Calu3 (cell line): ENCODE measurements around the gene ING1. TPM values are rescaled to one million over a fixed set of nuclear protein-coding genes. Genes with fewer than 3 reads are reported as not detected.
"Not testable (repeated sequence)": the region's sequence is repeated elsewhere in the genome, so short reads cannot be mapped to it uniquely, and the experiment has no call there.

ENCODE experiments used
- BruUV-seq: library from RNA; stranded (reverse); fragments of 400-500 nt; replicated peaks from 2 replicates; lab custom pipeline; 2021; lab: Mats Ljungman, UMichigan
- CTCF ChIA-PET: fragments of 300-600 bp; sonication (Branson Sonifier 250); formaldehyde crosslinking; loops from one replicate; lab custom pipeline; 2022; ENCODE audit warnings: antibody characterized with exemption; lab: Charles Lee
- DNase-seq: peaks from one replicate; pipeline ENCODE4 v3.0.0; 2022
- H3K27ac Mint-ChIP-seq: one replicate; pipeline ENCODE4 v1.8.0; 2022; ENCODE audit warnings: mixed read lengths; ENCODE audit not compliant: unreplicated experiment
- H3K27me3 Mint-ChIP-seq: one replicate; pipeline ENCODE4 v1.8.0; 2022; ENCODE audit warnings: mixed read lengths; ENCODE audit not compliant: unreplicated experiment
- H3K36me3 Mint-ChIP-seq: one replicate; pipeline ENCODE4 v1.8.0; 2022; ENCODE audit warnings: mild to moderate bottlenecking, moderate library complexity, mixed read lengths; ENCODE audit not compliant: insufficient read depth, unreplicated experiment
- H3K4me1 Mint-ChIP-seq: one replicate; pipeline ENCODE4 v1.8.0; 2022; ENCODE audit warnings: mild to moderate bottlenecking, low read depth, mixed read lengths; ENCODE audit not compliant: unreplicated experiment
- H3K4me3 Mint-ChIP-seq: one replicate; pipeline ENCODE4 v1.8.0; 2022; ENCODE audit warnings: mild to moderate bottlenecking, low read depth, moderate library complexity, mixed read lengths; ENCODE audit not compliant: unreplicated experiment
- H3K9me3 Mint-ChIP-seq: one replicate; pipeline ENCODE4 v1.8.0; 2022; ENCODE audit warnings: low read depth, mixed read lengths; ENCODE audit not compliant: unreplicated experiment
- CTCF ChIP-seq: fragments of 200-600 bp; IDR thresholded peaks from one replicate; pipeline ENCODE4 v1.8.0; 2022; ENCODE audit warnings: antibody characterized with exemption; ENCODE audit not compliant: unreplicated experiment
- intact Hi-C: fragments of 100-400 bp; cut with micrococcal nuclease; formaldehyde crosslinking; loops from one replicate; pipeline ENCODE4 v1.10.0; 2022; ENCODE audit not compliant: unreplicated experiment
- total RNA-seq: library from RNA; stranded (reverse); gene quantifications from 2 replicates; pipeline ENCODE4 v1.2.3, GENCODE V29; 2022

The ING1 gene
- total RNA-seq, 1 experiment from 2014 or later = 8.4 TPM

DNA sequence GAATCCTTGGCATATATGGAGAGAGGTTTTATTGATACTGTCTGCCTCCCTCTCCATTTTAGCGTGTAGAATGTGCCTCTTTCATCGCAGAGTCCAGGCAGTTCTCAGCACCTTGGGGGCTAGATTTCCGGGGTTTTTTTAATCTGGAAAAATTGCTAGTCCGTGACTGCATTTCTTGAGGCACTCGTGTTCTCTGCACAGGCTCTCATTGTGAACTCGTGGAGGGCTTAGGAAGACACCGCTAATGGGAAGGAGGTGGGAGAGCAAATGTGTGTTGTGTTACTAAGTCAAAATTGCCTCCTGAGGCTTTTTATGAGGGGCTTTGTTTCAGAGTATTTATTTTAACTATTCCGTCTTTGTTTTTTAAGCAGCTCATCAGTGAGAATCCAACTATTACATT is 10.1 kb downstream of the ING1 start:
- no peaks in the 10 kb centered on the region for H3K9me3 Mint-ChIP-seq
- no peaks in the 10 kb centered on the region for H3K4me1 Mint-ChIP-seq
- no peak overlapping the region for H3K4me3 Mint-ChIP-seq
- H3K36me3 Mint-ChIP-seq = no peaks in the 10 kb centered on the region
- BruUV-seq = no TSS peak
- H3K27me3 Mint-ChIP-seq = no peaks in the 10 kb centered on the region
- CTCF ChIA-PET = no interaction called here
- no peak overlapping the region for H3K27ac Mint-ChIP-seq
- no peak for DNase-seq
- intact Hi-C loops = no loop called here
- TF ChIP-seq CTCF = no peak

GRCh38 chr13:110726153-110726552 is 12.7 kb downstream of the ING1 start:
- BruUV-seq, H3K4me1 Mint-ChIP-seq, DNase-seq, H3K9me3 Mint-ChIP-seq, H3K27me3 Mint-ChIP-seq, intact Hi-C loops, H3K27ac Mint-ChIP-seq, CTCF ChIA-PET, H3K36me3 Mint-ChIP-seq, H3K4me3 Mint-ChIP-seq: not testable (repeated sequence)

GRCh38 chr13:110726726-110727125 is 13.2 kb downstream of the ING1 start:
- no peak overlapping the region for H3K27ac Mint-ChIP-seq
- no peaks in the 10 kb centered on the region for H3K9me3 Mint-ChIP-seq
- BruUV-seq = no TSS peak
- H3K27me3 Mint-ChIP-seq = no peaks in the 10 kb centered on the region
- H3K36me3 Mint-ChIP-seq = no peaks in the 10 kb centered on the region
- CTCF ChIA-PET = no interaction called here
- H3K4me1 Mint-ChIP-seq = no peaks in the 10 kb centered on the region
- no peak overlapping the region for H3K4me3 Mint-ChIP-seq
- TF ChIP-seq CTCF = no peak
- intact Hi-C loops = no loop called here
- DNase-seq = no peak

DNA sequence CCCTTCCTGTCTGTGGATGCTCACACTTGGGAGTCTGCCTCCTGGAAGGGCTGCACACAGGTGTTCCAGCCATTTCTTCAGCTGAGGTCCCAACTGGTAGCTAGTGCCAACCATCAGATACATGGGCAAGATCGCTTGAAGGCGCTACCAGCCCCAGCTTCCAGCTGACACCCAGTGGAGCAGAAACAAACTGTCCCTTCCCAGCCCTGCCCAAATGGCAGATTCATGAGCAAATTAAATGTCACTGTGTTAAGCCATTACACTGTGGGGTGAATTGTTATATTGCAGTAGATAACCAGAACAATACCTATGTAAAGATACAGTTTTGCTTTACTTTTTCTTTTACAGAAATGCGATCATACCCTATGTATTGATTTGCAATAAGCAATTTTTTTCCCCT is 17.6 kb downstream of the ING1 start:
- CTCF ChIA-PET = no interaction called here
- Mint-ChIP-seq H3K4me1 (no peaks in the 10 kb centered on the region), H3K27ac (no peak overlapping the region), H3K9me3 (no peaks in the 10 kb centered on the region), H3K36me3 (no peaks in the 10 kb centered on the region), H3K27me3 (no peaks in the 10 kb centered on the region), H3K4me3 (no peak overlapping the region)
- TF ChIP-seq CTCF = no peak
- DNase-seq = no peak
- BruUV-seq = no TSS peak
- intact Hi-C loops = no loop called here

DNA sequence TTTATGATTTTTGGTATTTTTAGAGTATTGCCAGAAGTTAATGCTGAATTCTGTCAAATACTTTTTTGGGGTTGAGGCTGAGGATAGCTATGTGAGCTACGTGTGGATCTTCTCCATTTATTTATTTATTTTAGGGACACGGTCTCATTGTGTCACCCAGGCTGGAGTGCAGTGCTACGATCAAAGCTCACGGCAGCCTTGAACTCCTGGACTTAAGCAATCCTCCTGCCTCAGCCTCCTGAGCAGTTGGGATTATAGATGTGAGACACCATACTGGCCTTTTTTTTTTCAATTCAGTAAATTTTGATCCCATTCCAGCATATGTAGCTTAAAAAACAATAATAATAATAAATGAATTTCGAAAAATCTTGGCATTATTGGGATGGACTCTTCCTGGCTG is 21.1 kb downstream of the ING1 start:
- no peaks in the 10 kb centered on the region for H3K9me3 Mint-ChIP-seq
- TF ChIP-seq CTCF = no peak
- H3K27ac Mint-ChIP-seq = no peak overlapping the region
- BruUV-seq = no TSS peak
- CTCF ChIA-PET = no interaction called here
- intact Hi-C loops = no loop called here
- H3K4me1 Mint-ChIP-seq = no peaks in the 10 kb centered on the region
- no peaks in the 10 kb centered on the region for H3K36me3 Mint-ChIP-seq
- no peak overlapping the region for H3K4me3 Mint-ChIP-seq
- DNase-seq = no peak
- no peaks in the 10 kb centered on the region for H3K27me3 Mint-ChIP-seq
